Measurements from ENCODE around the gene TMCC1.

DNA sequence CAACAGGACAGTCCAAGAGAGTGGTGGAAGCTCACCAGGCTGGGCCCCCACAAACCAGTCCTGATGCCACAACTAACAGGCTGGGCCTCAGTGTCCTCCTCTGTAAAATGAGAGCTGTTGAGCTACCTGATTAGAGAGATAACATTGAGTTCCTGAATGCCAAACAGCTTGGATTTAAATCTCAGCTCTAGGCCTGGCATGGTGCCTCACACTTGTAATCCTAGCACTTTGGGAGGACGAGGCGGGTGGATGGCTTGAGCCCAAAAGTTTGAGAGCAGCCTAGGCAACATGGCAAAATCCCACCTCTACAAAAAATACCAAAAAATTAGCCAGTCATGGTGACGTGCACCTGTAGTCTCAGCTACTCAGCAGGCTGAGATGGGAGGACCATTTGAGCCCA, 20.1 kb upstream of the TMCC1 start:
- TF ChIP-seq, protein P1, sequence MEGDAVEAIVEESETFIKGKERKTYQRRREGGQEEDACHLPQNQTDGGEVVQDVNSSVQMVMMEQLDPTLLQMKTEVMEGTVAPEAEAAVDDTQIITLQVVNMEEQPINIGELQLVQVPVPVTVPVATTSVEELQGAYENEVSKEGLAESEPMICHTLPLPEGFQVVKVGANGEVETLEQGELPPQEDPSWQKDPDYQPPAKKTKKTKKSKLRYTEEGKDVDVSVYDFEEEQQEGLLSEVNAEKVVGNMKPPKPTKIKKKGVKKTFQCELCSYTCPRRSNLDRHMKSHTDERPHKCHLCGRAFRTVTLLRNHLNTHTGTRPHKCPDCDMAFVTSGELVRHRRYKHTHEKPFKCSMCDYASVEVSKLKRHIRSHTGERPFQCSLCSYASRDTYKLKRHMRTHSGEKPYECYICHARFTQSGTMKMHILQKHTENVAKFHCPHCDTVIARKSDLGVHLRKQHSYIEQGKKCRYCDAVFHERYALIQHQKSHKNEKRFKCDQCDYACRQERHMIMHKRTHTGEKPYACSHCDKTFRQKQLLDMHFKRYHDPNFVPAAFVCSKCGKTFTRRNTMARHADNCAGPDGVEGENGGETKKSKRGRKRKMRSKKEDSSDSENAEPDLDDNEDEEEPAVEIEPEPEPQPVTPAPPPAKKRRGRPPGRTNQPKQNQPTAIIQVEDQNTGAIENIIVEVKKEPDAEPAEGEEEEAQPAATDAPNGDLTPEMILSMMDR (IDR thresholded peaks at IDR 0.05), result no peak
- TF ChIP-seq POLR2AphosphoS5 (IDR thresholded peaks at IDR 0.05), result no peak
- no peak for TF ChIP-seq EP300 (IDR thresholded peaks at IDR 0.05)
- no peak for TF ChIP-seq POLR2A (IDR thresholded peaks at IDR 0.05)
